Tibial nerve (tissue), 4 donors: ENCODE measurements around the gene FAM76B.

Experiments used
- EP300 ChIP-seq, 2 donors: sonication (generic); formaldehyde crosslinking; IDR thresholded peaks; one replicate each; pipeline ENCODE4 v1.6.1; 2017; ENCODE audit warnings: antibody characterized with exemption in 2 of 2, mild to moderate bottlenecking in 1 of 2
- POLR2A ChIP-seq, 2 donors: fragments of 450-650 bp; IDR thresholded peaks; one replicate each; pipeline ENCODE4 v1.6.1; 2017; ENCODE audit warnings: antibody characterized with exemption in 2 of 2, mild to moderate bottlenecking in 2 of 2, moderate library complexity in 2 of 2
- TF ChIP-seq, protein P1 (sequence below), 5 experiments: fragments of 200-600 bp in 3 of 5; fragments of 450-650 bp in 2 of 5; sonication (generic) in 3 of 5; IDR thresholded peaks; one replicate each; pipeline ENCODE4 v1.5.1; 2016 to 2019; ENCODE audit warnings: antibody characterized with exemption in 5 of 5, mild to moderate bottlenecking in 3 of 5, moderate library complexity in 2 of 5

- TF ChIP-seq, protein P1, sequence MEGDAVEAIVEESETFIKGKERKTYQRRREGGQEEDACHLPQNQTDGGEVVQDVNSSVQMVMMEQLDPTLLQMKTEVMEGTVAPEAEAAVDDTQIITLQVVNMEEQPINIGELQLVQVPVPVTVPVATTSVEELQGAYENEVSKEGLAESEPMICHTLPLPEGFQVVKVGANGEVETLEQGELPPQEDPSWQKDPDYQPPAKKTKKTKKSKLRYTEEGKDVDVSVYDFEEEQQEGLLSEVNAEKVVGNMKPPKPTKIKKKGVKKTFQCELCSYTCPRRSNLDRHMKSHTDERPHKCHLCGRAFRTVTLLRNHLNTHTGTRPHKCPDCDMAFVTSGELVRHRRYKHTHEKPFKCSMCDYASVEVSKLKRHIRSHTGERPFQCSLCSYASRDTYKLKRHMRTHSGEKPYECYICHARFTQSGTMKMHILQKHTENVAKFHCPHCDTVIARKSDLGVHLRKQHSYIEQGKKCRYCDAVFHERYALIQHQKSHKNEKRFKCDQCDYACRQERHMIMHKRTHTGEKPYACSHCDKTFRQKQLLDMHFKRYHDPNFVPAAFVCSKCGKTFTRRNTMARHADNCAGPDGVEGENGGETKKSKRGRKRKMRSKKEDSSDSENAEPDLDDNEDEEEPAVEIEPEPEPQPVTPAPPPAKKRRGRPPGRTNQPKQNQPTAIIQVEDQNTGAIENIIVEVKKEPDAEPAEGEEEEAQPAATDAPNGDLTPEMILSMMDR (IDR thresholded peaks at IDR 0.05): no peak
- TF ChIP-seq POLR2A (IDR thresholded peaks at IDR 0.05): no peak
- TF ChIP-seq EP300 (IDR thresholded peaks at IDR 0.05): no peak
These were observed 3.1 kb upstream of the FAM76B start for GRCh38 chr11:95792700-95793099.
